Frontal cortex (tissue), 4 donors: Measurements from ENCODE around the gene AATK. TPM values are rescaled to one million over a fixed set of nuclear protein-coding genes. Genes with fewer than 3 reads are reported as not detected.
"Not testable (repeated sequence)": the region's sequence is repeated elsewhere in the genome, so short reads cannot be mapped to it uniquely, and the experiment has no call there.

ENCODE experiments used
- DNase-seq, 2 donors: peaks; one replicate each; pipeline ENCODE4 v3.0.0; 2012; ENCODE audit warnings: low spot score in 2 of 2
- FAIRE-seq: peaks from 2 replicates; lab custom pipeline; 2012; peaks lifted over from hg19 to GRCh38; lab: Jason Lieb, UNC
- total RNA-seq: library from RNA; depleted of rRNA; stranded (reverse); fragments of >200 nt; gene quantifications from one replicate; pipeline ENCODE4 v1.2.3, GENCODE V29; 2014
- donor health status: control.
- donor health status: control.
- donor health status: control.

The AATK gene
- total RNA-seq, 1 donor from 2014 or later = 8.2 TPM

- DNase-seq (peak; percentile 77 to 80), FAIRE-seq (no peak)
Measured at GRCh38 chr17:81164371-81165245, 1.4 kb downstream of the AATK start.

- no peak for DNase-seq
- no peak for FAIRE-seq
Measured at GRCh38 chr17:81163703-81164370, 2.2 kb downstream of the AATK start.

GRCh38 chr17:81163051-81163695, 2.8 kb downstream of the AATK start:
- no peak for FAIRE-seq
- DNase-seq = no peak

- no peak for FAIRE-seq
- DNase-seq = no peak
Measured at GRCh38 chr17:81162491-81162890, 3.5 kb downstream of the AATK start.

GRCh38 chr17:81161972-81162371, 4.0 kb downstream of the AATK start:
- FAIRE-seq = no peak

GRCh38 chr17:81161536-81161935, 4.5 kb downstream of the AATK start:
- FAIRE-seq (no peak), DNase-seq (no peak)

More at GRCh38 chr17:81161972-81162371, 4.0 kb downstream of the AATK start:
- DNase-seq = no peak

GRCh38 chr17:81160747-81161453, 5.1 kb downstream of the AATK start:
- no peak for FAIRE-seq
- no peak for DNase-seq

- DNase-seq (peak; percentile 67 to 68), FAIRE-seq (no peak)
Measured at GRCh38 chr17:81160306-81160705, 5.7 kb downstream of the AATK start.

GRCh38 chr17:81159611-81160265, 6.3 kb downstream of the AATK start:
- no peak for FAIRE-seq
- no peak for DNase-seq

GRCh38 chr17:81158688-81159590, 7.1 kb downstream of the AATK start:
- DNase-seq = no peak
- FAIRE-seq = no peak

GRCh38 chr17:81157848-81158687, 8.0 kb downstream of the AATK start:
- no peak for FAIRE-seq
- no peak for DNase-seq

GRCh38 chr17:81156866-81157805, 8.9 kb downstream of the AATK start:
- DNase-seq (no peak), FAIRE-seq (no peak)

- FAIRE-seq (no peak), DNase-seq (no peak)
Measured at GRCh38 chr17:81154961-81155360, 11.1 kb downstream of the AATK start.

- not testable (repeated sequence) for DNase-seq, FAIRE-seq
Measured at GRCh38 chr17:81154016-81154415, 12.0 kb downstream of the AATK start.

GRCh38 chr17:81153340-81153803, 12.6 kb downstream of the AATK start:
- FAIRE-seq (no peak), DNase-seq (peak; percentile 79 to 80)

GRCh38 chr17:81152288-81152828, 13.7 kb downstream of the AATK start:
- no peak for FAIRE-seq
- no peak for DNase-seq
